Stimulated activated CD8-positive, alpha-beta memory T cell treated with anti-CD3 and anti-CD28 coated beads, Interleukin-12 subunit alpha, Interleukin-12 subunit beta, amount 100 ng/mL, for 1 hour (primary cell): ENCODE results near the gene PAF1.
"Not testable (repeated sequence)": the region's sequence is repeated elsewhere in the genome, so short reads cannot be mapped to it uniquely, and the experiment has no call there.

ENCODE experiments used
- DNase-seq: peaks from one replicate; pipeline ENCODE4 v3.0.0-alpha.2; 2020; ENCODE audit warnings: low read depth

Gene PAF1

GRCh38 chr19:39355253-39355652, 35.7 kb downstream of the PAF1 start:
- no peak for DNase-seq

GRCh38 chr19:39352381-39353255, 38.3 kb downstream of the PAF1 start:
- DNase-seq: no peak

GRCh38 chr19:39351537-39352064, 39.3 kb downstream of the PAF1 start:
- DNase-seq: no peak

- DNase-seq: no peak
Observed at GRCh38 chr19:39350156-39350555, 40.8 kb downstream of the PAF1 start.

GRCh38 chr19:39349326-39349725, 41.6 kb downstream of the PAF1 start:
- DNase-seq: no peak

GRCh38 chr19:39347332-39348164, 43.4 kb downstream of the PAF1 start:
- DNase-seq: no peak

- no peak for DNase-seq
Observed at GRCh38 chr19:39345956-39346355, 45.0 kb downstream of the PAF1 start.

GRCh38 chr19:39342647-39343305, 48.1 kb downstream of the PAF1 start:
- no peak for DNase-seq

- DNase-seq: peak; percentile 98
Observed at GRCh38 chr19:39341719-39342604, 48.9 kb downstream of the PAF1 start, which contains the start of gene SAMD4B. SAMD4B (plus strand) TSS chr19:39342421; CDS start chr19:39356894, 14,473 bp downstream.

- no peak for DNase-seq
Observed at GRCh38 chr19:39341129-39341718, 49.7 kb downstream of the PAF1 start.

- DNase-seq: not testable (repeated sequence)
Observed at GRCh38 chr19:39340156-39340555, 50.8 kb downstream of the PAF1 start.

- DNase-seq: no peak
Observed at GRCh38 chr19:39339674-39340073, 51.2 kb downstream of the PAF1 start.

- no peak for DNase-seq
Observed at GRCh38 chr19:39336483-39336882, 54.4 kb downstream of the PAF1 start.
